ENCODE results near the gene COL4A6. TPM values are rescaled to one million over a fixed set of nuclear protein-coding genes. Genes with fewer than 3 reads are reported as not detected.
A peak's percentile ranks its signal among the peaks of the same experiment; 100 is the strongest.

The COL4A6 gene
- total RNA-seq, 3 donors from 2014 or later (not counting 1 experiment from before 2014, with no cell fraction given): not detected

GRCh38 chrX:108138814-108139702 is 299.2 kb downstream of the COL4A6 start:
- TF ChIP-seq, protein P1, sequence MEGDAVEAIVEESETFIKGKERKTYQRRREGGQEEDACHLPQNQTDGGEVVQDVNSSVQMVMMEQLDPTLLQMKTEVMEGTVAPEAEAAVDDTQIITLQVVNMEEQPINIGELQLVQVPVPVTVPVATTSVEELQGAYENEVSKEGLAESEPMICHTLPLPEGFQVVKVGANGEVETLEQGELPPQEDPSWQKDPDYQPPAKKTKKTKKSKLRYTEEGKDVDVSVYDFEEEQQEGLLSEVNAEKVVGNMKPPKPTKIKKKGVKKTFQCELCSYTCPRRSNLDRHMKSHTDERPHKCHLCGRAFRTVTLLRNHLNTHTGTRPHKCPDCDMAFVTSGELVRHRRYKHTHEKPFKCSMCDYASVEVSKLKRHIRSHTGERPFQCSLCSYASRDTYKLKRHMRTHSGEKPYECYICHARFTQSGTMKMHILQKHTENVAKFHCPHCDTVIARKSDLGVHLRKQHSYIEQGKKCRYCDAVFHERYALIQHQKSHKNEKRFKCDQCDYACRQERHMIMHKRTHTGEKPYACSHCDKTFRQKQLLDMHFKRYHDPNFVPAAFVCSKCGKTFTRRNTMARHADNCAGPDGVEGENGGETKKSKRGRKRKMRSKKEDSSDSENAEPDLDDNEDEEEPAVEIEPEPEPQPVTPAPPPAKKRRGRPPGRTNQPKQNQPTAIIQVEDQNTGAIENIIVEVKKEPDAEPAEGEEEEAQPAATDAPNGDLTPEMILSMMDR (IDR thresholded peaks at IDR 0.05): no peak
- intact Hi-C loops (cut with micrococcal nuclease): no loop called here
- Mint-ChIP-seq H3K4me3 (no peak overlapping the region), H3K27me3 (ENCODE audit: low read depth in 2 of 2) (no peaks in the 10 kb centered on the region), H3K4me1 (no peaks in the 10 kb centered on the region), H3K27ac (no peak overlapping the region), H3K36me3 (no peaks in the 10 kb centered on the region), H3K9me3 (no peaks in the 10 kb centered on the region)
- Histone ChIP-seq H3K27me3 (ENCODE audit: control insufficient read depth, insufficient read depth, low read length) (no peaks in the 10 kb centered on the region), H3K36me3 (ENCODE audit: control insufficient read depth, insufficient read depth, low read length) (peaks cover 16% of the 10 kb centered on the region), H3K27ac (ENCODE audit: low read length) (no peak overlapping the region), H3K9me3 (ENCODE audit: control insufficient read depth, insufficient read depth, low read length) (no peaks in the 10 kb centered on the region), H3K4me1 (ENCODE audit: control insufficient read depth, insufficient read depth, low read length) (no peaks in the 10 kb centered on the region), H3K4me3 (ENCODE audit: low read length) (no peak overlapping the region)
- no peak for ATAC-seq
- peak in 1 of 2 donors; percentile 4 for DNase-seq
- WGBS (ENCODE audit: insufficient coverage): 89% methylated on average over 3 of the region's 7 CpGs

GRCh38 chrX:108134724-108135123 is 303.5 kb downstream of the COL4A6 start:
- DNase-seq (no peak), ATAC-seq (no peak)
- WGBS (ENCODE audit: insufficient coverage): 100% methylated on average over 1 of the region's 1 CpG
- H3K9me3 ChIP-seq (ENCODE audit: control insufficient read depth, insufficient read depth, low read length): no peaks in the 10 kb centered on the region
- TF ChIP-seq, protein P1 (IDR thresholded peaks at IDR 0.05): no peak
- intact Hi-C loops (cut with micrococcal nuclease): no loop called here
- no peak overlapping the region for H3K27ac ChIP-seq (ENCODE audit: low read length)
- no peaks in the 10 kb centered on the region for H3K36me3 Mint-ChIP-seq
- H3K27me3 ChIP-seq (ENCODE audit: control insufficient read depth, insufficient read depth, low read length): no peaks in the 10 kb centered on the region
- H3K27ac Mint-ChIP-seq: no peak overlapping the region
- H3K9me3 Mint-ChIP-seq: no peaks in the 10 kb centered on the region
- H3K36me3 ChIP-seq (ENCODE audit: control insufficient read depth, insufficient read depth, low read length): peaks cover 27% of the 10 kb centered on the region
- H3K4me1 ChIP-seq (ENCODE audit: control insufficient read depth, insufficient read depth, low read length): no peaks in the 10 kb centered on the region
- no peaks in the 10 kb centered on the region for H3K27me3 Mint-ChIP-seq (ENCODE audit: low read depth in 2 of 2)
- no peaks in the 10 kb centered on the region for H3K4me1 Mint-ChIP-seq
- no peak overlapping the region for H3K4me3 Mint-ChIP-seq
- H3K4me3 ChIP-seq (ENCODE audit: low read length): no peak overlapping the region

DNA sequence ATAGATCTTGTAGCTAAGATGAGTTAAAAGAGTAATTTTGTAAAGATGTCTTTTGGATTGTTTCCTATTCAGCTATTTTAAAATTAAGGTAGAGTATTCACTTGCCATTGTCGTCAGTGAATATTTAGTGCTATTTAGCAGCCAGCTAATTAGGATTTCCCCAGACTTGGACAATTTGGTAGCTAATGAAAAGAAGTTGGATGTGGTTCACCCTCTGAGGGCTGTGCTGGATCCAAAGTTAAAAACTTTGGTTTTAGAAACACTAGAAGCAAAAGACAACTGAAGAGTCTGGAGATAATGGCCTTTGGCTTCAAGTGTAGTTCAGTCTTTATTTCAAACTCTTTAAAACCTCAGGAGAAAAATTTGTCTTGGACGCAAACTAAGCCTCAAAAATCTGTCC is 305.3 kb downstream of the COL4A6 start:
- Histone ChIP-seq H3K27ac (ENCODE audit: low read length) (no peak overlapping the region), H3K4me3 (ENCODE audit: low read length) (no peak overlapping the region), H3K36me3 (ENCODE audit: control insufficient read depth, insufficient read depth, low read length) (peaks cover 23% of the 10 kb centered on the region), H3K4me1 (ENCODE audit: control insufficient read depth, insufficient read depth, low read length) (no peaks in the 10 kb centered on the region), H3K9me3 (ENCODE audit: control insufficient read depth, insufficient read depth, low read length) (no peaks in the 10 kb centered on the region), H3K27me3 (ENCODE audit: control insufficient read depth, insufficient read depth, low read length) (no peaks in the 10 kb centered on the region)
- Mint-ChIP-seq H3K9me3 (no peaks in the 10 kb centered on the region), H3K4me3 (no peak overlapping the region), H3K27ac (no peak overlapping the region), H3K36me3 (no peaks in the 10 kb centered on the region), H3K27me3 (ENCODE audit: low read depth in 2 of 2) (no peaks in the 10 kb centered on the region), H3K4me1 (no peaks in the 10 kb centered on the region)
- WGBS (ENCODE audit: insufficient coverage): 100% methylated on average over 2 of the region's 2 CpGs
- ATAC-seq: no peak
- no peak for DNase-seq
- intact Hi-C loops (cut with micrococcal nuclease): no loop called here
- TF ChIP-seq, protein P1 (IDR thresholded peaks at IDR 0.05): no peak

Data from natural killer cell (primary cell).